GM12873 (cell line): ENCODE measurements around the gene CEP85L.

Source experiments
- CTCF ChIP-seq: IDR thresholded peaks from 2 replicates; pipeline ENCODE4 v1.5.1; 2012; ENCODE audit warnings: low read depth, mild to moderate bottlenecking, moderate library complexity, low read length, control low read depth; ENCODE audit not compliant: insufficient read depth; ENCODE audit errors: missing control alignments

CEP85L gene

GRCh38 chr6:118648866-118649554 is 2.4 kb downstream of the CEP85L start:
- TF ChIP-seq CTCF = no peak

GRCh38 chr6:118646977-118647376 is 4.4 kb downstream of the CEP85L start:
- TF ChIP-seq CTCF = no peak

GRCh38 chr6:118645395-118645794 is 6.0 kb downstream of the CEP85L start:
- no peak for TF ChIP-seq CTCF

GRCh38 chr6:118644007-118644406 is 7.4 kb downstream of the CEP85L start:
- TF ChIP-seq CTCF = no peak

GRCh38 chr6:118641042-118641441 is 10.3 kb downstream of the CEP85L start:
- TF ChIP-seq CTCF = no peak

- TF ChIP-seq CTCF = no peak
Observed at GRCh38 chr6:118639054-118639964, 12.1 kb downstream of the CEP85L start.

- TF ChIP-seq CTCF = no peak
Observed at GRCh38 chr6:118638288-118638687, 13.1 kb downstream of the CEP85L start.
